Measurements from ENCODE around the gene GPAT2.
"Not testable (repeated sequence)": the region's sequence is repeated elsewhere in the genome, so short reads cannot be mapped to it uniquely, and the experiment has no call there.

DNA sequence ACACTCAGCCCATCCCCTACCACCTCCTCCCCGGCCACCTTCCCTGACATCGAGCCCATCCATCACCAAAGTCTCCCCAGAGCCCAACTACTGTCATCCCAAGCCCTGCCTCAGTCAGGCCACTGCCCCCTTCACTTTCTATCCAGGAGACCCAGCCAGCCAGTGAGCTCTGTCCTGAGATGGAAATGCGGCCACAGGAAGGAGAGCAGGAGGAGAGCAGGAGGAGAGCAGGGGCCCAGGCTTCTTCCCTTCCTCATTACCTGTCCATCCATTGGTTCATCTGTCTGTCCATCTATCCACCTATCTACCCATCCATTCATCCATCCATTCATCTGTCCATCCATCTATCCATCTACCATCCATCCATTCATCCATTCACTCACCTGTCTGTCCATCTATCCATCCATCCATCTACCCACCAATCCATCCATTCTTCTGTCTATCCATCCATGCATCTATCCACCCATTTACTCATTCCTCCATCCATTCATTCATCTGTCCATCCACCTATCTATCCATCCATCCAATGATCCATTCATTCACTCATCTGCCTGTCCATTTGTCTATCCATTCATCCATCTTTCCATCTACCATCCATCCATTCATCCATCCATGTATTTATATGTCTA lies 29.4 kb upstream of the GPAT2 start:
- TF ChIP-seq, protein P1, sequence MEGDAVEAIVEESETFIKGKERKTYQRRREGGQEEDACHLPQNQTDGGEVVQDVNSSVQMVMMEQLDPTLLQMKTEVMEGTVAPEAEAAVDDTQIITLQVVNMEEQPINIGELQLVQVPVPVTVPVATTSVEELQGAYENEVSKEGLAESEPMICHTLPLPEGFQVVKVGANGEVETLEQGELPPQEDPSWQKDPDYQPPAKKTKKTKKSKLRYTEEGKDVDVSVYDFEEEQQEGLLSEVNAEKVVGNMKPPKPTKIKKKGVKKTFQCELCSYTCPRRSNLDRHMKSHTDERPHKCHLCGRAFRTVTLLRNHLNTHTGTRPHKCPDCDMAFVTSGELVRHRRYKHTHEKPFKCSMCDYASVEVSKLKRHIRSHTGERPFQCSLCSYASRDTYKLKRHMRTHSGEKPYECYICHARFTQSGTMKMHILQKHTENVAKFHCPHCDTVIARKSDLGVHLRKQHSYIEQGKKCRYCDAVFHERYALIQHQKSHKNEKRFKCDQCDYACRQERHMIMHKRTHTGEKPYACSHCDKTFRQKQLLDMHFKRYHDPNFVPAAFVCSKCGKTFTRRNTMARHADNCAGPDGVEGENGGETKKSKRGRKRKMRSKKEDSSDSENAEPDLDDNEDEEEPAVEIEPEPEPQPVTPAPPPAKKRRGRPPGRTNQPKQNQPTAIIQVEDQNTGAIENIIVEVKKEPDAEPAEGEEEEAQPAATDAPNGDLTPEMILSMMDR (conservative IDR thresholded peaks at IDR 0.05; ENCODE audit: low read length), result not testable (repeated sequence)
- TF ChIP-seq EZH2phosphoT487 (IDR thresholded peaks at IDR 0.05; ENCODE audit: borderline replicate concordance, low read depth, low read length), result not testable (repeated sequence)
